Endodermal cell (in vitro differentiated cells): Measurements from ENCODE around the gene CDH4. TPM values are rescaled to one million over a fixed set of nuclear protein-coding genes. Genes with fewer than 3 reads are reported as not detected.

ENCODE experiments used
- DNase-seq: peaks from one replicate; pipeline ENCODE4 v3.0.0-alpha.2; 2017
- H3K27ac ChIP-seq: 2 replicates; pipeline ENCODE4 v1.5.1; 2013; ENCODE audit warnings: mild to moderate bottlenecking, low read depth, low read length, moderate library complexity
- H3K27me3 ChIP-seq: 2 replicates; pipeline ENCODE4 v1.6.1; 2013; ENCODE audit warnings: mild to moderate bottlenecking, low read length, moderate library complexity; ENCODE audit not compliant: insufficient read depth, control insufficient read depth, poor library complexity, severe bottlenecking
- H3K36me3 ChIP-seq: 2 replicates; pipeline ENCODE4 v1.7.0; 2013; ENCODE audit warnings: mild to moderate bottlenecking, low read length, moderate library complexity; ENCODE audit not compliant: control insufficient read depth, insufficient read depth
- H3K4me1 ChIP-seq: one replicate; pipeline ENCODE4 v1.7.0; 2013; ENCODE audit warnings: low read length; ENCODE audit not compliant: control insufficient read depth, insufficient read depth
- H3K4me3 ChIP-seq: 2 replicates; pipeline ENCODE4 v1.5.1; 2013; ENCODE audit warnings: mild to moderate bottlenecking, low read length, moderate library complexity
- H3K9ac ChIP-seq: 2 replicates; pipeline ENCODE4 v1.6.1; 2013; ENCODE audit warnings: mild to moderate bottlenecking, low read length, moderate library complexity; ENCODE audit not compliant: poor library complexity, severe bottlenecking; ENCODE audit errors: extremely low read depth
- H3K9me3 ChIP-seq: 2 replicates; pipeline ENCODE4 v1.6.1; 2013; ENCODE audit warnings: mild to moderate bottlenecking, low read length, moderate library complexity; ENCODE audit not compliant: control insufficient read depth
- H3K27ac Mint-ChIP-seq: 2 replicates; pipeline ENCODE4 v1.8.0; 2020; ENCODE audit warnings: mixed read lengths
- H3K27me3 Mint-ChIP-seq: 2 replicates; pipeline ENCODE4 v1.8.0; 2021; ENCODE audit warnings: mild to moderate bottlenecking, mixed read lengths; ENCODE audit not compliant: insufficient read depth
- H3K36me3 Mint-ChIP-seq: 2 replicates; pipeline ENCODE4 v1.8.0; 2020; ENCODE audit warnings: low read depth, mixed read lengths
- H3K4me1 Mint-ChIP-seq: 2 replicates; pipeline ENCODE4 v1.8.0; 2020; ENCODE audit warnings: mixed read lengths
- H3K4me3 Mint-ChIP-seq: 2 replicates; pipeline ENCODE4 v1.8.0; 2020; ENCODE audit warnings: mild to moderate bottlenecking, moderate library complexity, mixed read lengths
- H3K9me3 Mint-ChIP-seq: 2 replicates; pipeline ENCODE4 v1.8.0; 2020; ENCODE audit warnings: mild to moderate bottlenecking, mixed read lengths
- WGBS, 2 experiments: methylation state at CpG; one replicate each; pipeline versions ENCODE4 v1.1.5 to v1.1.7; 2013; ENCODE audit warnings: missing lambda C conversion rate in 2 of 2, mixed read lengths in 1 of 2; ENCODE audit not compliant: insufficient coverage in 1 of 2, insufficient read length in 1 of 2; 5-methylcytosine and 5-hydroxymethylcytosine counted together
- total RNA-seq, 2 donors: library from RNA; stranded (reverse); fragmentation: NEBNext Ultra II Directional in 1 of 2; extraction: Animal tissue kit (Norgen Biotek cat#: 25700) in 1 of 2; gene quantifications; 2 replicates in 1 of 2; 3 replicates in 1 of 2; pipeline ENCODE4 v1.2.1, GENCODE V29; 2021
- TF ChIP-seq, protein P1 (sequence below): fragments of 200-600 bp; sonication (generic); conservative IDR thresholded peaks from 2 replicates; pipeline ENCODE4 v1.5.0; 2021; ENCODE audit warnings: antibody characterized with exemption, mild to moderate bottlenecking

Gene CDH4
- total RNA-seq, 2 donors from 2014 or later = 1.8 to 5.8 TPM

DNA sequence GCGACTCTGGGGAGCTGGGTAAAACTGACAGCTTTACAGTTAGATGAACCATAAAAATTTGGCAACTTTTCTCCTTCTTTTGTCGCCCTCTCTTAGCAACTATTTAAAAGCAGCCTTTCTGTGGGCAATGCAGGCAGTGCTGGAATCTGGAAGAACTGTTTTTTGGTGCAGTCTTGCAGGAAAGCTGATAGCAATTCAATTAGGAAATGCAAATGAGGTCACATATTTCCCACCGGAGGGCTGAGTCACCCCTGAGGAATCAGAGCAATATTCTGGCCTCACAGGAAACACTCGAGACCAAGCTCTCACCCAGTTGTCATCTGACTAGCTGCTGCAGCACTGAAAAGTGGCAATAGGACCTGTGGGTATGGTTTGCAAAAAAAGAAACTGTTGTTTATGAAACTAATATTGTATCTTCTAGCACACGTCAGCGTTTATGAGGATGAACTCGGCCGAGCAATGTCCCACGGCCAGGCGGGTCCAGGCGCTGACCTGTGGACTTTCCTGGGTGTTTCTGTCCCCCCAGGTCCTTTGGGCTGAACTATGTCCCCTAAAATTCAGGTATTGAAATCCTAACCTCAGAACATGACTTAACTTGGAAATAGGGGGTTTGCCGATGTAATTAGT lies 501.4 kb downstream of the CDH4 start:
- Mint-ChIP-seq H3K9me3 (peaks cover 20% of the 10 kb centered on the region), H3K4me1 (peaks cover 8% of the 10 kb centered on the region), H3K27me3 (peaks cover 2% of the 10 kb centered on the region)

DNA sequence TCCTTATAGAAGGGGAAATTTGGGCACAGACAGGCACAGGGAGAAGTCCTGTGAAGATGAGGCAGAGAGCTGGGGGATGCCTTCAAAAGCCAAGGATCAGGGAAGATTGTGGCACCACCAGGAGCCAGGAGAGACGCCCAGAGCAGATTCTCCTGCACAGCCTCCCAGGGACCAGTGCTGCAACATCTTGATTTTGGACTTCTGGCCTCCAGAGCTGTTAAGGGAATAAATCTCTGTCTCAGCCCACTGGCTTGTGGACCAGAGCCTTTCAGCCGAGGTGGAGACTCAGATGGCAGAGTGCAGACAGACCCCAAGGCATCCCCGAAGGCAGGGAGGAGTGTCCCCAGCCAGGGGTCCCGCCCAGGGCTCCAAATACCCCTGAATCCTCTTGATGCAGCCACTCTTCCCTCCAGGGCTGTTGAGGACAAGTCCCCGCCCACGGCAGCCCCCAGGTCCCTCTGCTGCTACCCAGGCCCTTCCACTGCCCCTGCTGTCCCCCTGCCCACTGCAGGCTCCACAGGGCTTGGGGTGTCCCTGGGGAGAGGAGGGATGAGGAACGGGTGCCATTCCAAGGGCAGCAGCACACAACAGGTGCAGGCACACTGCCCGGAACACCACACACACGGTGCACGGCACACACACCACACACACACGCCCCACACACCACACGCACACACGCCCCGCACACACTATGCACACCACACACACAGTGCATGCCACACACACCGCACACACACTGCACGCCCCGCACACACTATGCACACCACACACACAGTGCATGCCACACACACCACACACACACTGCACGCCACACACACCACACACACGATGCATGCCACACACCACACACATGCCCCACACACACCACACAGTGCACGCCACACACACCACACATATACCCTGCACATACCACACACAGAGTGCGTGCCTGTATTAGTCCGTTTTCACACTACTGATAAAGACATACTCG lies 502.2 kb downstream of the CDH4 start:
- Histone ChIP-seq H3K27ac (no peak overlapping the region), H3K9me3 (peaks cover 12% of the 10 kb centered on the region), H3K27me3 (no peaks in the 10 kb centered on the region), H3K4me1 (no peaks in the 10 kb centered on the region), H3K9ac (no peak overlapping the region), H3K4me3 (no peak overlapping the region), H3K36me3 (no peaks in the 10 kb centered on the region)
- TF ChIP-seq, protein P1, sequence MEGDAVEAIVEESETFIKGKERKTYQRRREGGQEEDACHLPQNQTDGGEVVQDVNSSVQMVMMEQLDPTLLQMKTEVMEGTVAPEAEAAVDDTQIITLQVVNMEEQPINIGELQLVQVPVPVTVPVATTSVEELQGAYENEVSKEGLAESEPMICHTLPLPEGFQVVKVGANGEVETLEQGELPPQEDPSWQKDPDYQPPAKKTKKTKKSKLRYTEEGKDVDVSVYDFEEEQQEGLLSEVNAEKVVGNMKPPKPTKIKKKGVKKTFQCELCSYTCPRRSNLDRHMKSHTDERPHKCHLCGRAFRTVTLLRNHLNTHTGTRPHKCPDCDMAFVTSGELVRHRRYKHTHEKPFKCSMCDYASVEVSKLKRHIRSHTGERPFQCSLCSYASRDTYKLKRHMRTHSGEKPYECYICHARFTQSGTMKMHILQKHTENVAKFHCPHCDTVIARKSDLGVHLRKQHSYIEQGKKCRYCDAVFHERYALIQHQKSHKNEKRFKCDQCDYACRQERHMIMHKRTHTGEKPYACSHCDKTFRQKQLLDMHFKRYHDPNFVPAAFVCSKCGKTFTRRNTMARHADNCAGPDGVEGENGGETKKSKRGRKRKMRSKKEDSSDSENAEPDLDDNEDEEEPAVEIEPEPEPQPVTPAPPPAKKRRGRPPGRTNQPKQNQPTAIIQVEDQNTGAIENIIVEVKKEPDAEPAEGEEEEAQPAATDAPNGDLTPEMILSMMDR = no peak
- 93 to 95% methylated on average over 3 to 22 of the region's 23 CpGs for WGBS, 2 experiments
- H3K9me3 Mint-ChIP-seq = peaks cover 20% of the 10 kb centered on the region
- H3K4me3 Mint-ChIP-seq = no peak overlapping the region
- H3K27ac Mint-ChIP-seq = no peak overlapping the region
- H3K27me3 Mint-ChIP-seq = peaks cover 4% of the 10 kb centered on the region
- no peaks in the 10 kb centered on the region for H3K36me3 Mint-ChIP-seq
- DNase-seq = no peak
- H3K4me1 Mint-ChIP-seq = peaks cover 8% of the 10 kb centered on the region

More for the DNA sequence above, 501.4 kb downstream of the CDH4 start:
- peak; percentile 65 for DNase-seq
- no peak overlapping the region for H3K4me3 ChIP-seq
- H3K4me1 ChIP-seq = no peaks in the 10 kb centered on the region
- Mint-ChIP-seq H3K36me3 (no peaks in the 10 kb centered on the region), H3K27ac (peak overlapping the region; percentile 33), H3K4me3 (no peak overlapping the region)
- no peaks in the 10 kb centered on the region for H3K27me3 ChIP-seq
- H3K9ac ChIP-seq = no peak overlapping the region
- TF ChIP-seq, protein P1 = no peak
- H3K36me3 ChIP-seq = no peaks in the 10 kb centered on the region
- peaks cover 12% of the 10 kb centered on the region for H3K9me3 ChIP-seq
- H3K27ac ChIP-seq = no peak overlapping the region
- 78% methylated on average over 11 to 12 of the region's 12 CpGs for WGBS, 2 experiments

DNA sequence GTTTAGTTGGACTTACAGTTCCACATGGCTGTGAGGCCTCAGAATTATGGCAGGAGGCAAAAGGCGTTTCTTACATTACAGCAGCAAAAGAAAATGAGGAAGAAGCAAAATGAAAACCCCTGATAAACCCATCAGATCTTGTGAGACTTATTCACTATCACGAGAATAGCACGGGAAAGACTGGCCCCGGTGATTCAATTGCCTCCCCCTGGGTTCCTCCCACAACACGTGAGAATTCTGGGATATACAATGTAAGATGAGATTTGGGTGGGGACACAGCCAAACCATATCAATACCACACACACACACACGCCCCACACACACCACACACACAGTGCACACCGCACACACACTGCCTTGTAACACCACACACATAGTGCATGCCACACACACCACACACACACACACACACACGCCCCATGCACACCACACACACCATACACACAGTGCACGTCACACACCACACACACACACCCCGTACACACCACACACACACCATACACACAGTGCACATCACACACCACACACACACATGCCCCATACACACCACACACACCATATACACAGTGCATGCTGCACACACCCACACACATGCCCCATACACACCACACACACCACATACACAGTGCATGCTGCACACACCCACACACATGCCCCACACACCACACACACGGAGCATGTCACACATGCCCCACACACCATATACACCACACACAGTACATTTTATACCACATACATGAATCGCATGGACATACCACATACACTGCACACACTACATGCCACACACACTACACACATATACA lies 503.1 kb downstream of the CDH4 start:
- Histone ChIP-seq H3K27ac (no peak overlapping the region), H3K4me3 (no peak overlapping the region), H3K36me3 (no peaks in the 10 kb centered on the region), H3K4me1 (no peaks in the 10 kb centered on the region), H3K9ac (no peak overlapping the region), H3K9me3 (peaks cover 12% of the 10 kb centered on the region), H3K27me3 (no peaks in the 10 kb centered on the region)
- TF ChIP-seq, protein P1 = no peak
- Mint-ChIP-seq H3K27me3 (peaks cover 4% of the 10 kb centered on the region), H3K27ac (no peak overlapping the region), H3K4me3 (no peak overlapping the region), H3K4me1 (peaks cover 8% of the 10 kb centered on the region), H3K36me3 (no peaks in the 10 kb centered on the region), H3K9me3 (peaks cover 18% of the 10 kb centered on the region)
- WGBS, 2 experiments = 94 to 100% methylated on average over 2 to 12 of the region's 12 CpGs
- no peak for DNase-seq
